Mucosa of descending colon (tissue), 3 donors: Measurements from ENCODE around the gene DENND1B. TPM values are rescaled to one million over a fixed set of nuclear protein-coding genes. Genes with fewer than 3 reads are reported as not detected.

Experiments used
- ATAC-seq: fragments of 200-7000 bp; cut with Tn5 transposase; one replicate; pipeline ENCODE4 v1.9.1; 2020; ENCODE audit warnings: mild to moderate bottlenecking, moderate library complexity
- DNase-seq, 3 donors: peaks; one replicate each; pipeline ENCODE4 v3.0.0-alpha.2; 2020
- H3K36me3 ChIP-seq: fragments of 200-600 bp; one replicate; pipeline ENCODE4 v1.8.0; 2021; ENCODE audit warnings: low read depth, mild to moderate bottlenecking
- H3K4me1 ChIP-seq: fragments of 200-600 bp; one replicate; pipeline ENCODE4 v1.8.0; 2021; ENCODE audit warnings: low read depth, mild to moderate bottlenecking
- H3K4me3 ChIP-seq: fragments of 200-600 bp; one replicate; pipeline ENCODE4 v1.8.0; 2021; ENCODE audit warnings: mild to moderate bottlenecking
- H3K9me3 ChIP-seq: fragments of 200-600 bp; one replicate; pipeline ENCODE4 v1.8.0; 2021; ENCODE audit warnings: mild to moderate bottlenecking
- intact Hi-C, 2 donors: fragments of 100-400 bp; cut with DNase I in 1 of 2; cut with micrococcal nuclease in 1 of 2; formaldehyde crosslinking; loops; one replicate each; pipeline versions ENCODE4 v1.11.0 to v1.11.1; 2022; cut with DNase I, micrococcal nuclease
- total RNA-seq, 3 donors: library from RNA; stranded (reverse); fragmentation: NEBNext Ultra II Directional in 2 of 3; extraction: Animal tissue kit (Norgen Biotek cat#: 25700) in 2 of 3; gene quantifications; one replicate each; pipeline versions ENCODE4 v1.2.1 to v1.2.4, GENCODE V29; 2021 to 2023
- TF ChIP-seq, protein P1 (sequence below): fragments of 200-600 bp; IDR thresholded peaks from one replicate; pipeline ENCODE4 v1.8.0; 2022; ENCODE audit warnings: antibody characterized with exemption, mild to moderate bottlenecking
- donor health status: DM: no; HTN: no; CAD: no; lungs with moderate emphysema.
- donor health status: DM: no; HTN: no; CAD: no.
- donor health status: DM: no; HTN: yes; CAD: no.

Gene DENND1B
- total RNA-seq, 3 donors from 2014 or later: 29.3 to 54.9 (median 32.2) TPM

DNA sequence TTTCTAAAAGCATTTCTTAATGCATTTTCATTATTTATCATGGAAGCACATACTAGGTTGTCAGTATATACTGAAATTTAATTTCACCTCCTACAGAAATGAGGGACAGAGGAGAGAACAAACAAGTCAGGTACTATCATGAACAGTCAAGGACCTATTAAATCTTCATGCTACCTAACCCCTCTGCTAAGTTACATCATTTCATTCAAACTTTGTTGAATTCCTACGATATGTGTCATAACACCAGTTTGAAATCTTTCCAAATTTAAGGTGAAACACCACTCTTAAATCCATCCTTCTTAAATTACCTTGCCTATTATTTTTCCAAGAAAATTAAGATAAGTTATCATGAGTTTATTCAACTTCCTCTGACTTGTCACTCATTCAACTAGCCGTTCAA lies 78.9 kb downstream of the DENND1B start:
- TF ChIP-seq, protein P1, sequence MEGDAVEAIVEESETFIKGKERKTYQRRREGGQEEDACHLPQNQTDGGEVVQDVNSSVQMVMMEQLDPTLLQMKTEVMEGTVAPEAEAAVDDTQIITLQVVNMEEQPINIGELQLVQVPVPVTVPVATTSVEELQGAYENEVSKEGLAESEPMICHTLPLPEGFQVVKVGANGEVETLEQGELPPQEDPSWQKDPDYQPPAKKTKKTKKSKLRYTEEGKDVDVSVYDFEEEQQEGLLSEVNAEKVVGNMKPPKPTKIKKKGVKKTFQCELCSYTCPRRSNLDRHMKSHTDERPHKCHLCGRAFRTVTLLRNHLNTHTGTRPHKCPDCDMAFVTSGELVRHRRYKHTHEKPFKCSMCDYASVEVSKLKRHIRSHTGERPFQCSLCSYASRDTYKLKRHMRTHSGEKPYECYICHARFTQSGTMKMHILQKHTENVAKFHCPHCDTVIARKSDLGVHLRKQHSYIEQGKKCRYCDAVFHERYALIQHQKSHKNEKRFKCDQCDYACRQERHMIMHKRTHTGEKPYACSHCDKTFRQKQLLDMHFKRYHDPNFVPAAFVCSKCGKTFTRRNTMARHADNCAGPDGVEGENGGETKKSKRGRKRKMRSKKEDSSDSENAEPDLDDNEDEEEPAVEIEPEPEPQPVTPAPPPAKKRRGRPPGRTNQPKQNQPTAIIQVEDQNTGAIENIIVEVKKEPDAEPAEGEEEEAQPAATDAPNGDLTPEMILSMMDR: no peak
- H3K36me3 ChIP-seq: no peaks in the 10 kb centered on the region
- no peak for ATAC-seq
- H3K4me1 ChIP-seq: peaks cover 10% of the 10 kb centered on the region
- no peak for DNase-seq
- no peaks in the 10 kb centered on the region for H3K9me3 ChIP-seq
- H3K4me3 ChIP-seq: no peak overlapping the region
- intact Hi-C loops: no loop called here

DNA sequence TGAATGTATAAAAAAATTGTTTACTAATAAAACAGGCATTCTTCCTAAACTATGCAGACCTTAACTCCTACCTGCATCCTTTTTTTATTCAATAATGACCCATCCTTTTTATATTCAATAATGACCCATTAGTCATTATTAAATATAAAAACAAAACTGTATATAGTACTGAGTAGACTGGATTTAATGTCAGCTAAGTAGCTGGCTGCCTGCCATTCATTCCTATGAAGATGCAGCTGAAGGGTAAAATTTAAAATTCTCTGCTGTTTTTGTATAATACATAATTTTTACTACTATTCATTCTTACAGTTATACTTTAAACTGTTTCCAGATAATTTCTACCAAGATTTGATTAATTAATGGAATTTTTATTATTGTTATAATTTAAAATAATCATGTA lies 79.3 kb downstream of the DENND1B start:
- TF ChIP-seq, protein P1: no peak
- DNase-seq: no peak
- intact Hi-C loops: no loop called here
- Histone ChIP-seq H3K4me1 (peaks cover 10% of the 10 kb centered on the region), H3K36me3 (no peaks in the 10 kb centered on the region), H3K4me3 (no peak overlapping the region), H3K9me3 (no peaks in the 10 kb centered on the region)
- no peak for ATAC-seq

DNA sequence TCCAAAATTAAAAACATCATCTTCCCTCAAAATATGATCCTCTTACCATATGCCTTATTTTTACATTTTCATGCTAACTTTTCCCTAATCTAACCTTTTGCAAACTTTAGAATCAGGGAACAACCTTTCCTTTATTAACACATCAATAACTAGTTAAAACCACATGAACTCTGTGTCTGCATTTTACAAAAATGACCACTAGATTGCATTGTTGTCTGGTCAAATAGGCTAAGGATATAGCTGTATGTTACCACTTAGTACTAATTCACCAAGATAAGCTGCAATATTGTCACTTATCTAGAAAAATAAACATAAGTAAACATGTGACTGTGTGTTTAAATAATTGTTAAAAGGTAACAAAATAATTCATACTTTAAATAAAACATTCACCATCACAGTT lies 82.3 kb downstream of the DENND1B start:
- intact Hi-C loops: no loop called here
- DNase-seq (no peak), ATAC-seq (peak; percentile 38)

DNA sequence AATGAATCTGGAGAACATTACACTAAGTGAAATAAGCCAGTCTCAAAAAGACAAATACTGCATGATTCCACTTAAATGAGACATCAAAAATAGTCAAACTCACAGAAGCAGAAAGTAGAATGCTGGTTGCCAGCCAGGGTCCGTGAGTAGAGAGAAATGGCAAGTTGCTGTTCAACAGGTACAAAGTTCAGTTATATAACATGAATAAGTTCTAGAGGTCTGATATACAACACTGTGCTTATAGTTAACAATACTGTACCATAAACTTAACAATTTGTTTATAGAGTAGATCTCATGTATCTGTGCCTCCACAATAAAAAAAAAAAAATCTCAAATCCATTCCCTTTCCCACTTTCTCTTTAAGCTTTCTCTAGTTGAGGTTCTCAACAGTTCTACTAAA lies 83.5 kb downstream of the DENND1B start:
- Histone ChIP-seq H3K4me3 (no peak overlapping the region), H3K4me1 (peaks cover 10% of the 10 kb centered on the region), H3K9me3 (peaks cover 8% of the 10 kb centered on the region), H3K36me3 (no peaks in the 10 kb centered on the region)
- peak in 1 of 3 donors; percentile 42 for DNase-seq
- ATAC-seq: peak; percentile 98
- TF ChIP-seq, protein P1: no peak
- intact Hi-C loops: no loop called here

More for the DNA sequence above, 82.3 kb downstream of the DENND1B start:
- no peaks in the 10 kb centered on the region for H3K36me3 ChIP-seq
- H3K4me3 ChIP-seq: no peak overlapping the region
- H3K9me3 ChIP-seq: peaks cover 8% of the 10 kb centered on the region
- TF ChIP-seq, protein P1: no peak
- H3K4me1 ChIP-seq: peaks cover 10% of the 10 kb centered on the region

DNA sequence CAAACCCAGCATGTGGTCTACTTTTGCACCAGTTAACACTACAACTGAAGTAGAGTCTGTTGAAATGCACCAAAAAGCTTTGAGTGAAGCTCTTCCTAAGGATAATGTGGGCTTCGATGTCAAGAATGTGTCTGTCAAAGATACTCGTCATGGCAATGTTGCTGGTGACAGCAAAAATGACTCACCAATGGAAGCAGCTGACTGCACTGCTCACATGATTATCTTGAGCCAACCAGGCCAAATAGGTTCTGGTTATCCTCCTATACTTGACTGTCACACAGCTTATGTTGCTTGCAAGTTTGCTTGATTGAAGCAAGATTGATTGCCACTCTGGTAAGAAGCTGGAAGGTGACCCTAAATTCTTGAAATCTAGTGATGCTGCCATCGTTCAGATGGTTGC lies 85.2 kb downstream of the DENND1B start:
- H3K4me1 ChIP-seq: peaks cover 10% of the 10 kb centered on the region
- intact Hi-C loops: no loop called here
- TF ChIP-seq, protein P1: no peak
- ATAC-seq (no peak), DNase-seq (no peak)
- peaks cover 8% of the 10 kb centered on the region for H3K9me3 ChIP-seq
- no peaks in the 10 kb centered on the region for H3K36me3 ChIP-seq
- no peak overlapping the region for H3K4me3 ChIP-seq

DNA sequence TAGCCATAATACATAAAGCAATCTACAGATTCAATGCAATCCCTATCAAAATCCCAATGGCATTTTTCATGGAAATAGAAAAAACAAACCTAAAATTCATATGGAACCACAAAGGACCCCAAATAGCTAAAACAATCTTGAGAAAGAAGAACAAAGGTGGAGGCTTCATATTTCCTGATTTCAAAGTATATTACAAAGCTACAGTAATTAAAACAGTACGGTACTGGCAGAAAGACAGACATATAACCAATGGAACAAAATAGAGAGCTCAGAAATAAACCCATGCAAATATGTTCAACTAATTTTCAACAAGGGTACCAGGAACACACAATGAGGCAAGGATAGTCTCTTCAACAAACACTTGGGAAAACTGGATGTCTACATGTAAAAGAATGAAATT lies 87.0 kb downstream of the DENND1B start:
- intact Hi-C loops: no loop called here
- Histone ChIP-seq H3K4me1 (peaks cover 10% of the 10 kb centered on the region), H3K4me3 (no peak overlapping the region), H3K36me3 (no peaks in the 10 kb centered on the region), H3K9me3 (peaks cover 8% of the 10 kb centered on the region)
- ATAC-seq (no peak), DNase-seq (no peak)
- TF ChIP-seq, protein P1: no peak
